Pancreas (tissue), 10 donors: ENCODE measurements around the gene COL16A1. TPM values are rescaled to one million over a fixed set of nuclear protein-coding genes. Genes with fewer than 3 reads are reported as not detected.

ENCODE experiments used
- ATAC-seq, 4 donors: fragments of 200-7000 bp; cut with Tn5 transposase; one replicate each; pipeline versions ENCODE4 v1.8.0 to v1.9.1; 2020; ENCODE audit warnings: mild to moderate bottlenecking in 4 of 4, moderate library complexity in 4 of 4
- DNase-seq, 6 donors: peaks; one replicate each; pipeline ENCODE4 v3.0.0-alpha.2; 2020
- FAIRE-seq: peaks from 2 replicates; lab custom pipeline; 2012; peaks lifted over from hg19 to GRCh38; lab: Jason Lieb, UNC
- H3K27ac ChIP-seq, 4 donors: fragments of 200-600 bp; sonication (generic); 1 replicate in 3 of 4; 2 replicates in 1 of 4; pipeline versions ENCODE4 v1.5.0 to v1.8.0; 2020
- H3K27me3 ChIP-seq, 4 donors: fragments of 200-600 bp; one replicate each; pipeline ENCODE4 v1.8.0; 2021
- H3K36me3 ChIP-seq, 3 donors: fragments of 200-600 bp; sonication (generic) in 1 of 3; one replicate each; pipeline versions ENCODE4 v1.5.0 to v1.8.0; 2020 to 2021
- H3K4me1 ChIP-seq, 3 donors: fragments of 200-600 bp; one replicate each; pipeline ENCODE4 v1.8.0; 2021
- H3K4me3 ChIP-seq, 4 donors: fragments of 200-600 bp; sonication (generic) in 2 of 4; one replicate each; pipeline versions ENCODE4 v1.5.0 to v1.8.0; 2020 to 2021
- H3K9me3 ChIP-seq, 4 donors: fragments of 200-600 bp; one replicate each; pipeline ENCODE4 v1.8.0; 2021
- WGBS, 2 donors: extraction: QIAGEN DNeasy Blood & Tissue Kit; methylation state at CpG; one replicate each; pipeline ENCODE4 v1.1.7; 2013; 5-methylcytosine and 5-hydroxymethylcytosine counted together
- intact Hi-C, 3 donors: fragments of 100-400 bp; cut with DNase I; formaldehyde crosslinking; loops; one replicate each; pipeline versions ENCODE4 v1.11.1 to v1.14.2; 2022
- polyA plus RNA-seq, 2 donors: library from polyadenylated mRNA; stranded (reverse); fragments of 200-250 nt; gene quantifications; one replicate each; pipeline ENCODE4 v1.2.3, GENCODE V29; 2013
- total RNA-seq, 6 donors: library from RNA; stranded (reverse); fragmentation: NEBNext Ultra II Directional in 4 of 6; extraction: Animal tissue kit (Norgen Biotek cat#: 25700) in 4 of 6; gene quantifications; one replicate each; pipeline versions ENCODE4 v1.2.1 to v1.2.4, GENCODE V29; 2021 to 2023
- TF ChIP-seq, protein P1 (sequence below), 4 donors: fragments of 200-600 bp; sonication (generic) in 3 of 4; IDR thresholded peaks; one replicate each; pipeline versions ENCODE4 v1.5.0 to v1.8.0; 2021; ENCODE audit warnings: antibody characterized with exemption in 4 of 4
- donor health status: healthy with polysubstance abuse.
- donor health status: DM: no; HTN: no; CAD: no; lungs with moderate emphysema.
- donor health status: DM: no; HTN: no; CAD: no.
- donor health status: control.
- donor health status: control.
- donor health status: Bipolar disorder and iron deficiency.
- donor health status: DM: yes; HTN: yes; CAD: no.
- donor health status: DM: no; HTN: no; CAD: no.
- donor health status: DM: no; HTN: no; CAD: no.
- donor health status: DM: yes; HTN: yes; CAD: no.

The COL16A1 gene
- total and polyA plus RNA-seq, 8 donors, result 3.3 to 26.7 (median 11.2) TPM

DNA sequence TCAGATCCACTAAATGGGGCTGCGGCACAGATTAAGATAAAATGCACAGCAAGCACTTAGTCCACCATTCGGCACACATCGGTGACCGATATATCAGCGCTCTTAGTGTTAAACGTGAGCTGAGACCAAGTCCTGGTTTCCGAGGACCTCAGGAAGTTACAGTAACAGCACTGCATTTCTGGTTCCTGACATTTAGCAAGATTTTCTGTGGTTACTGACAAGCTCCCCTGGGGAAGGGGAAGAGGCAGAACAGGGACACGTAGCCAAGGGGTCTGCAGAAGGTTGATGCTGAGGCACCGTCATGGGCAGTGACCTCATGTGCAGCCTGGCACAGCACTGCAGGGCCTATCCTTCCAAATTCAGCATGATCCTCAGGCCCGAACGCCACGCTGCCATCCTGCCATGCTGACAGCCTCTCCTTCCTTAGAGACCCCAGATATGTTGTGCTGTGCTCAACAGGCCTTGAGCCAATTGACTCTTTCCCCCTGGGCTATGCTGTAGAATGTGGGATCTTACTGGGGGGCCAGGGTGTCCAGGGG lies 45.8 kb downstream of the COL16A1 start:
- FAIRE-seq (no peak), DNase-seq (no peak), ATAC-seq (no peak)
- TF ChIP-seq, protein P1, sequence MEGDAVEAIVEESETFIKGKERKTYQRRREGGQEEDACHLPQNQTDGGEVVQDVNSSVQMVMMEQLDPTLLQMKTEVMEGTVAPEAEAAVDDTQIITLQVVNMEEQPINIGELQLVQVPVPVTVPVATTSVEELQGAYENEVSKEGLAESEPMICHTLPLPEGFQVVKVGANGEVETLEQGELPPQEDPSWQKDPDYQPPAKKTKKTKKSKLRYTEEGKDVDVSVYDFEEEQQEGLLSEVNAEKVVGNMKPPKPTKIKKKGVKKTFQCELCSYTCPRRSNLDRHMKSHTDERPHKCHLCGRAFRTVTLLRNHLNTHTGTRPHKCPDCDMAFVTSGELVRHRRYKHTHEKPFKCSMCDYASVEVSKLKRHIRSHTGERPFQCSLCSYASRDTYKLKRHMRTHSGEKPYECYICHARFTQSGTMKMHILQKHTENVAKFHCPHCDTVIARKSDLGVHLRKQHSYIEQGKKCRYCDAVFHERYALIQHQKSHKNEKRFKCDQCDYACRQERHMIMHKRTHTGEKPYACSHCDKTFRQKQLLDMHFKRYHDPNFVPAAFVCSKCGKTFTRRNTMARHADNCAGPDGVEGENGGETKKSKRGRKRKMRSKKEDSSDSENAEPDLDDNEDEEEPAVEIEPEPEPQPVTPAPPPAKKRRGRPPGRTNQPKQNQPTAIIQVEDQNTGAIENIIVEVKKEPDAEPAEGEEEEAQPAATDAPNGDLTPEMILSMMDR (IDR thresholded peaks at IDR 0.05), result no peak
- no peaks in the 10 kb centered on the region for H3K27me3 ChIP-seq
- intact Hi-C loops, result no loop called here
- WGBS, 2 donors, result 78 to 89% methylated on average over 12 of the region's 12 CpGs
- H3K9me3 ChIP-seq, result no peaks in the 10 kb centered on the region
- no peaks in the 10 kb centered on the region for H3K4me1 ChIP-seq
- H3K36me3 ChIP-seq, result no peaks in the 10 kb centered on the region
- H3K27ac ChIP-seq, result no peak overlapping the region
- no peak overlapping the region for H3K4me3 ChIP-seq

DNA sequence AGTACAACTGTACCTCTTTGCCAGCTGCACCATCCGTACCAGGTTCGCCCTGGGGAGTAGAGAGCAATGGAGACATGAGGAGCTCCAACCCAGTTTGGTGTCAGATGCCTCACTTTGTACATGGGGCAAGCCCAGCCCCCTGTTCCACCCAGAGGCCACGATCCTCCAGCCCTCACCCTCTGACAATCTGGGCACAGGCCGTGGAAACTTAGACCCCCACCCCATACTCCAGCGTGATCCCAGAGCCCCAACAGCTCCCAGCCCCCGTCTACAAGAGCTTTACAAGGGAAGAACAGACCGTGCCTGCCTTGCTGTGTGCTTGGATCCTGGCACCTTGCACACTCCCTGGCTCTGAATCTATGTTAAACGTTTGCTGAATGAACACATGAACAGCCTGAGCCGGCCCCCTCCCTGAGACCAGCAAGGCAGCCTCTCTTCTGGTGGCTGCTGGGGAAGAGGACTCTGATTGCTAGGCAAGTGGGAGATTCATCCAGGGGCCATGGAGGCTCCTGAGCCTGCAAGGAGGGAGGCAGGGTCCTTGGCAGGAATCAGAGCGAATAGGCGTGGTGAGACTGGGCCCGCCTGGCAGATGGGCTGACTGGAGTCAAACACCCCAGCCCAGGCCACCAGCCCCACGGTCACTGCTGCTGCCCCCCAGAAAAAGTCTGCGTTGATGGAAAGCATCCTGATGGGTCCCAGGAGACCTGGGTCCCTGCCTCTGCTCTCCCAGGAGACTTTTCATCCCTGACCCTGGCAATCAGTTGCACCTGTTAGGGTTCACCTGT lies 46.6 kb downstream of the COL16A1 start:
- H3K4me1 ChIP-seq, result no peaks in the 10 kb centered on the region
- intact Hi-C loops, result no loop called here
- ATAC-seq (no peak), FAIRE-seq (no peak), DNase-seq (no peak)
- H3K36me3 ChIP-seq, result no peaks in the 10 kb centered on the region
- WGBS, 2 donors, result 65 to 70% methylated on average over 14 of the region's 14 CpGs
- no peak overlapping the region for H3K27ac ChIP-seq
- TF ChIP-seq, protein P1 (IDR thresholded peaks at IDR 0.05), result no peak
- H3K4me3 ChIP-seq, result no peak overlapping the region
- no peaks in the 10 kb centered on the region for H3K9me3 ChIP-seq
- no peaks in the 10 kb centered on the region for H3K27me3 ChIP-seq

DNA sequence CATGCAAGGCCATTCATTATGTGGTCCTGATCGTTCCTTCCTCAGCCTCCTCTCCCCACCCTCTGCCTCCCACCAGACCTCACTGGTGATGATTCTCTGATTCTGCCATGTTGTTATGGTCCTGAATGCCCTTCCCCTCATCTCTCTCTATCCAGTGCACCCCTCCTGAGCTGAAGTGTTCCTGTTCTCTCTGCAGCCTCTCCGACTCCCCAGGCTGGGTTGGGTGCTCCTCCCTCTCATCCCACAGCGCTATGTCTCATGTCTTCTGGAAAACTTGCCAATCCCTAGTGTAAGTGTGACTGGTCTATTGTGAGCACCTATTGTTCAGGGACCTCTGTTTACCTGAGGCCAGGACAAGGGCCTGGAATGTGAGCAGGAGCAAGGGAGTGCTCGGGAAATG lies 48.1 kb downstream of the COL16A1 start:
- FAIRE-seq, result no peak
- H3K27ac ChIP-seq, result no peak overlapping the region

DNA sequence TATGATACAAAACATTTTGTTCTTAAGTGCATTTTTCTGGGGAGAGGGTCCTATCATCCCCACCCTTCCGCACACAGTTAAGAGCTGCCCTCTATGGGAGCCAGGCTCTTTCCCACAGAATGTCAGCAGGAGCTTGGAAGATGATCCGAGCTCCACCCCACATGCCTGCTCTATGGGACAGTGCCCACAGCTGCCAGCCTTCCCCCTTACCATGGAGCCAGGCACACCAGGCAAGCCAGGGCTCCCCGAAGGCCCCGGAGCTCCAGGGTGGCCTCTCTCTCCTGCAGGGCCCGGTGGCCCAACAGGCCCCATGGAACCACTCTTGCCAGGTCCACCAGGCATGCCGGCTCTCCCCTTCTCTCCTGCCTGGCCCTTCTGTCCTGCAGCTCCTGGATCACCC lies 48.7 kb downstream of the COL16A1 start:
- H3K9me3 ChIP-seq, result no peaks in the 10 kb centered on the region
- H3K27me3 ChIP-seq, result no peaks in the 10 kb centered on the region
- DNase-seq (no peak), ATAC-seq (no peak), FAIRE-seq (no peak)
- intact Hi-C loops, result no loop called here
- no peak overlapping the region for H3K4me3 ChIP-seq
- no peaks in the 10 kb centered on the region for H3K36me3 ChIP-seq
- H3K4me1 ChIP-seq, result peaks cover 0 to 5% (median 0%) of the 10 kb centered on the region in 3 donors
- H3K27ac ChIP-seq, result no peak overlapping the region
- TF ChIP-seq, protein P1 (IDR thresholded peaks at IDR 0.05), result no peak
- 66 to 79% methylated on average over 6 of the region's 6 CpGs for WGBS, 2 donors

More for the DNA sequence above, 48.1 kb downstream of the COL16A1 start:
- Histone ChIP-seq H3K9me3 (no peaks in the 10 kb centered on the region), H3K36me3 (no peaks in the 10 kb centered on the region), H3K4me3 (no peak overlapping the region), H3K4me1 (peaks cover 0 to 5% (median 0%) of the 10 kb centered on the region in 3 donors), H3K27me3 (no peaks in the 10 kb centered on the region)
- no peak for ATAC-seq
- DNase-seq, result no peak
- 74 to 80% methylated on average over 4 of the region's 4 CpGs for WGBS, 2 donors
- TF ChIP-seq, protein P1 (IDR thresholded peaks at IDR 0.05), result no peak
- intact Hi-C loops, result no loop called here

DNA sequence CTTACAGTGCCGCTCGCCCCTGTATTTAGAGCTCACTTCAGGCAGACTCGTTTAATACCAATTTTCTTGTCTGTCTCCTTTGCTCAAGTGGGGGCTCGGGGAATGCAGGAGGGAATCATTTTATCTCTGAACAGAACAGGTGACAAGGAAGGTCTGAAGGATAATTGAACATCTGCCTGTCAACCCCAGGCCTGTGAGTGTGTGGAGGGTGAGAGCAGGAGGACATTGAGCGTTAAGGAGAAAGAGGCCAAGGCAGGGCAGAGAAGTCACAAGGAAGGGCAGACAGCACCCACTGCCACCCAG lies 49.4 kb downstream of the COL16A1 start:
- no peak for FAIRE-seq
- H3K9me3 ChIP-seq, result no peaks in the 10 kb centered on the region
- H3K27ac ChIP-seq, result no peak overlapping the region
- no peak for ATAC-seq
- DNase-seq, result no peak
- H3K4me1 ChIP-seq, result peaks cover 0 to 5% (median 0%) of the 10 kb centered on the region in 3 donors
- 80 to 83% methylated on average over 5 of the region's 5 CpGs for WGBS, 2 donors
- TF ChIP-seq, protein P1 (IDR thresholded peaks at IDR 0.05), result no peak
- intact Hi-C loops, result no loop called here
- H3K4me3 ChIP-seq, result no peak overlapping the region
- no peaks in the 10 kb centered on the region for H3K27me3 ChIP-seq
- H3K36me3 ChIP-seq, result no peaks in the 10 kb centered on the region
